GM12891 (cell line): ENCODE measurements around the gene CALML6.

Experiments
- DNase-seq: peaks from one replicate; pipeline ENCODE4 v3.0.0; 2011; ENCODE audit warnings: low spot score; ENCODE audit not compliant: insufficient read length
- FAIRE-seq: peaks from 2 replicates; lab custom pipeline; 2011; peaks lifted over from hg19 to GRCh38; lab: Jason Lieb, UNC
- PAX5 ChIP-seq: IDR thresholded peaks from 2 replicates; pipeline ENCODE4 v1.6.1; 2011; ENCODE audit warnings: low read length, moderate library complexity, mild to moderate bottlenecking; ENCODE audit not compliant: insufficient read depth, severe bottlenecking
- POLR2A ChIP-seq: IDR thresholded peaks from 2 replicates; pipeline ENCODE4 v1.6.1; 2011; ENCODE audit warnings: low read depth, low read length, control low read depth
- POLR2AphosphoS5 ChIP-seq: IDR thresholded peaks from 2 replicates; pipeline ENCODE4 v1.6.1; 2011; ENCODE audit warnings: low read depth, low read length, control low read depth
- POU2F2 ChIP-seq: IDR thresholded peaks from 2 replicates; pipeline ENCODE4 v1.6.1; 2011; ENCODE audit warnings: low read depth, mild to moderate bottlenecking, control low read depth, low read length, moderate library complexity
- SPI1 ChIP-seq: IDR thresholded peaks from 2 replicates; pipeline ENCODE4 v1.6.1; 2011; ENCODE audit warnings: low read depth, low read length, control low read depth
- TAF1 ChIP-seq: IDR thresholded peaks from 2 replicates; pipeline ENCODE4 v1.6.1; 2011; ENCODE audit warnings: low read depth, low read length, control low read depth

CALML6 gene

DNA sequence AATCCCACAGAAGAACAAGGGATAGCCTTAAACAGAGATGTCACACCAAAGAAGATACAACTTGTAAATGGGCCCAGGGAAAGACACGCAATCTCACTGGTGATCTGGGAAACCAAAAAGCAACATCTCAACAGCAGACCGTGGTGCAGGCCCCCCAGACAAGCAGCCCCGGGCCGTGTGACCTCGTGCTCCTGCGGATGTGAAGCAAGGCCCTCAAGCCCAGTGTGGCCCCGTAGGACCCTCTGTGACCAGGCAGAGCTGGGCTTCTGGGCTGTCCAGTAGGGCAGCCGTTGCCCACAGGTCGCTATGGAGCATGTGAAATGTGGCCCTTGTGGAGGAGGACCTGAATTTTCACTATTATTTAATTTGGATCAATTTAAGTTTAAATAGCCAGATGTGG lies 39.0 kb downstream of the CALML6 start:
- TF ChIP-seq POLR2AphosphoS5: no peak
- no peak for TF ChIP-seq SPI1
- TF ChIP-seq POLR2A: no peak
- TF ChIP-seq POU2F2: no peak
- no peak for TF ChIP-seq PAX5
- TF ChIP-seq TAF1: no peak
- DNase-seq (no peak), FAIRE-seq (no peak)

DNA sequence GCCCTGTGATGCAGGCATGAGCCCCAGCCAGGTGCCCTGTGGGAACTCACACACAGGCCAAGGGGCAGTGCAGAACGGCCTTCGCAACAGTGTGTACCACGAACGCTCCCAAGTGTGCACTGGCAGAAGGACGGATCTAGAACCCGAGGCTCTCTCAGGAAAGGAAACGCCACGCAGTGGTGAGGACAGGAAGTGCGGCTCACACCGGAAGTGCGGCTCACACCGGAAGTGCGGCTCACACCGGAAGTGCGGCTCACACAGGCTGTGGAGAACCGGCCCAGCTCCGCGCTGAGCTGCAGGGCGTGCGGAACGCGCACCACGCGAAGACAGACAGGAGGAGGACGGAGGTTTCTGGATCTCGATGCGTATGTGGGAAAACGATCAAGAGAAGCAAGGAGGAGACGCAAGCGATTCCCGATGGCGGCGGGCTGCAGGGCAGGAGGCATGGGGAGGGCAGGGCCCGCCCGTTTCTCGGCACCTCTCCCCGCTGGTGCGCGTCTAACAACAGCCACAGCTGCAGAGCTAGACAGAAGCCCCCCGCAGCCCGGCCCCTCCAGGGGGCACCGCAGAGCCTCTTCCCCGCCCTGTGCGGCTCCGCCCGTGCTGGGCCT lies 39.9 kb downstream of the CALML6 start:
- no peak for TF ChIP-seq POLR2AphosphoS5
- no peak for TF ChIP-seq POLR2A
- no peak for TF ChIP-seq SPI1
- no peak for TF ChIP-seq PAX5
- TF ChIP-seq TAF1: no peak
- no peak for TF ChIP-seq POU2F2
- DNase-seq (no peak), FAIRE-seq (no peak)

DNA sequence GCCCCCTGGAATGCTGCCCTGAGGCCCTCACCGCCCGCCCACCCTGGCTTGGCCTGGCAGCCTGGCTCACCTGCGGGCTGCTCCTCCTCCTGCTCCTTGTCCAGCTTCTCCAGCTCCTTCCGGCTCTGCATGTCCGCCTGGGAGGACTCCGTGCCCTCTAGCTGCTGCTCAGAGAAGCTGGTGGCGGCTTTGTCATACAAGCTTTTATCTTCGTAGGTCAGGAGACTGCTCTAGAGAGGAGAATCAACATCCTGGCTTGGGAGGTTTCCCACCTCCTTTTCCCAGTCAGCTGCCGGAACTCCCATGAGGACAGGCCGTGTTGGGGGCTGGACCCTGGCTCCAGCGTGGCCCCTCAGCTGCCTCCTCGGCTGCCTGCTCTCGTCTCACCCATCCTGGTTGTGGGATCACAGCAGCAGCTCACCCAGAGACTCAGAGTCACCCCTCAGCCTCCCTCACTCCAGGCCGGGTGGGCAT lies 40.6 kb downstream of the CALML6 start:
- DNase-seq: no peak
- TF ChIP-seq TAF1 (no peak), SPI1 (no peak), POLR2A (no peak), POU2F2 (no peak), POLR2AphosphoS5 (no peak), PAX5 (no peak)
- no peak for FAIRE-seq

DNA sequence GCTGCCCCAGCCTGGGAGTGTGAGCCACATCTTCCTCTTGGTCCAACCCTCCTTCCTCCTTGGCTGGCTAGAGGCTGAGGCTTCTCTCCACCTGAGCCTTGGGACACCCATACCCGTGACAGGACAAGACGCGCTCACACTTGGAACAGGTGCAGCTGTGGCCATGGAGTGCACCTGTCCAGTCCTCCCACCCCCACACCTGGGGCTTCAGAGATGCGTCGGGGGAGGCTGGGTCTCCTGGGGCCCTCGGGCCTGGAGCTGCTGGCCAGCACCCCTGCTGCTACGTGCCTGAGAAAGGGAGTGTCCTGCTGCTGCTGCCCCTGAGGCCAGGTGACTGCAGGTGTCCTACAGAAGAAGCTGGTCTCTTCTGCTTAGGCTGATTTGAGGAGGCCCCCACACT lies 41.0 kb downstream of the CALML6 start:
- DNase-seq (no peak), FAIRE-seq (no peak)
- no peak for TF ChIP-seq PAX5
- TF ChIP-seq POLR2AphosphoS5: no peak
- TF ChIP-seq SPI1: no peak
- TF ChIP-seq POU2F2: no peak
- no peak for TF ChIP-seq POLR2A
- no peak for TF ChIP-seq TAF1

DNA sequence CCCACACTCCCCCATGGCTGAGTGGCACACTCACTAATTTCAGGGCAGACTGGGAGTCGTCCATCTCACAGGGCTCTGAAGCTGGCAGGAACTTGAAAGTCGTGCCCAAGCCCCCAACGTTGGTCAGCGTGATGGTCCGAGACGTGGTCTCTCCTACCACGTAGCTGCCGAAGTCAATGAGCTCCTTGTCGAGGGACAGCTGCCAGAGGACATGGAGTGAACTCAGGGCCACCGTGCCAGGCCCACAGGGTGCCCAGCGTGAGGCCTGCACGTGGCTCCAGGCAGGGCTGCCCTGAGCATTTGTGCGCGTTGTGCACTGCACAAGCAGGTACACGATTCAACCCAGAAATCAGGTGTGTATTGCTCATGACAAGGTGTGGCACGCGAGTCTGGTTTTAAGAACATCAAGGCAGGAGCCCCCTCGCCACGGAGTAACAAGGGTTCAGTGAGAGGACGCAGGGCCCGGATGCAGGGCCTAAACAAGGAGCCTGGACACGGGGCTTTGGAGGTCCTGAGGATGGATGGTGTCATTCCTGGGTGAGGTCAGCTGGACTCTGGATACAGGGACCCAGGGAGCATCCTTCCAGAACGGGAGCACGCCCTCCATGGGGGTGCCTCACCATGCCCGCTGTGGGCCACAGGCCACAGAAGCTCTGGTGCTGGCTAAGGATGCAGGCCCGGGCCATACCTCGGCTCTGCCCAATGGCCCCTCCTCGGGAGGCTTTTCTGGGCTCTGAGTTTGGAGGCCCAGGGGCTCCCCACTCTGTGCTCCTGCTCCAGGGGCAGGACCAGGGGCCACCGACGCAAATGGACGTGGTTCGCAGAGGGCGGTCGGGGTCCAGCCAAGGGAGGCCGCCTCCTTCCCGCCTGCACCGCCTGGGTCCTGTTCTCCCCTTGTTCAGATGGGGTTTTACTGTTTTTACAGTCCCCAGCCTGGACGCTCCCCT lies 41.8 kb downstream of the CALML6 start:
- DNase-seq (no peak), FAIRE-seq (no peak)
- TF ChIP-seq POLR2AphosphoS5 (no peak), PAX5 (no peak), TAF1 (no peak), SPI1 (no peak), POLR2A (no peak)

DNA sequence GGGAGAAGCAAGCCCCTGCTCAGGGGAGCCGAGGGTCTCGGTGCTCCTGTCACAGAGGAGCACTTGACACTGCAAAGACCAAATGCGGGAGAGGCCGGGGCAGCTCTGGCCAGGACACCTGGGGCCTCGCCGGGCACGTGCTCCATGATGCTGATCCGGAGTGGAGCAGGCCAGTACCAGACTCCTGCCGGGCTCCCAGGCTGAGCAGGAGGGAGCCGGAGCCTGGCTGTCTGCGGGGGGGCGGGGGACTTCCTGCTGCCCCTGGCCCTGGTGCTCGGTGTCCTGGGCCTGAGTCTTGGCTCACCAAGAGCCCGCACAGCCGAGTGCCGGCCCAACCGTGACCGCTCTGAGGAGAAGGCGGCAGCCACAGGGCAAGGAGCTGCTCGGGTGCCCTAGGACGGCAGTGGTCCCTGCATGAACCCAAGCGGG lies 42.5 kb downstream of the CALML6 start:
- FAIRE-seq (no peak), DNase-seq (no peak)
- no peak for TF ChIP-seq POU2F2
- no peak for TF ChIP-seq SPI1
- TF ChIP-seq POLR2AphosphoS5: no peak
- no peak for TF ChIP-seq POLR2A
- TF ChIP-seq TAF1: no peak
- no peak for TF ChIP-seq PAX5

DNA sequence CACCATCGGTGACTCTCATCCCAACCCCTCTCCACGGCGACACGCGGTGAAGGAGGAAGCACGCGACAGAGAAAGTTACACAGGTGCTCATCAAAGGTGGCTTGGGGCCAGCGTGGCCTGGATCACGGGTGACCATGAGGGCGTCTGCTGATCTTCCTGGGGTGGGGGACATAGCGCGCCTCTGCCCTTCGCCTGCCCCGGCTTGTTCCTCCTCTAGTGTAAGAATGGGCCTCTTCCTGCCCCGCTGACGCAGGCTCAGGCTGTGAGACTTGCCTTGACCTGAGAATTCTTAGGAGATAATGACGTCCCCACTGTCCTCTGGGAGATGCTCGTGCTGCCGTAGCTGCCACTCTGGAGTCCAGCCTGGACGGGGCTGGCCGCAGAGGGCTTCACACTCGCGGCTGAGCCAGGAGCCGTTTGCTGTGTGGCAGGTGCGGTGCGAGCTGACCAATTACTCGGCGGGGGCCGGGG lies 43.0 kb downstream of the CALML6 start:
- DNase-seq: no peak
- TF ChIP-seq POLR2AphosphoS5 (no peak), TAF1 (no peak), POLR2A (no peak), SPI1 (no peak), PAX5 (no peak), POU2F2 (no peak)
- no peak for FAIRE-seq

DNA sequence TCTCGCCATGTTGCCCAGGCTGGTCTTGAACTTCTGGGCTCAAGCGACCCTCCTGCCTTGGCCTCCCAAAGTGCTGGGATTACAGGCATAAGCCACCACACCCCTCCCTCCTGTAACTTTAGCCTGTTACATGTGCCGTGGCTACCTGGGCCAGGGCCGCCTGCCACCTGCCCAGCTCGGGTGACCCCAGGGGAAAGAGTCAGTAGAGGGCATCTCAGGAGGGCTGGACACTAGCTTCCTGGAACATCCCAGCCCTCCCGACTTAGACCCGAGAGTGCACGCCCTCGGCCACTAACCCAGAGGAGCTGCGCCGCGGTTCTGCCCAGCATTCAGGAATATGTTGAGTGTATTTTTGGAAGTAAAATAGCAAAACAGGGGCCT lies 44.4 kb downstream of the CALML6 start:
- no peak for FAIRE-seq
- TF ChIP-seq POLR2AphosphoS5 (no peak), POLR2A (no peak), POU2F2 (no peak), SPI1 (no peak), TAF1 (no peak), PAX5 (no peak)
- DNase-seq: no peak
